ENCODE results near the gene SH3BGRL3. TPM values are rescaled to one million over a fixed set of nuclear protein-coding genes. Genes with fewer than 3 reads are reported as not detected.

Gene SH3BGRL3
- total RNA-seq, 1 donor from 2014 or later, result 100 TPM

DNA sequence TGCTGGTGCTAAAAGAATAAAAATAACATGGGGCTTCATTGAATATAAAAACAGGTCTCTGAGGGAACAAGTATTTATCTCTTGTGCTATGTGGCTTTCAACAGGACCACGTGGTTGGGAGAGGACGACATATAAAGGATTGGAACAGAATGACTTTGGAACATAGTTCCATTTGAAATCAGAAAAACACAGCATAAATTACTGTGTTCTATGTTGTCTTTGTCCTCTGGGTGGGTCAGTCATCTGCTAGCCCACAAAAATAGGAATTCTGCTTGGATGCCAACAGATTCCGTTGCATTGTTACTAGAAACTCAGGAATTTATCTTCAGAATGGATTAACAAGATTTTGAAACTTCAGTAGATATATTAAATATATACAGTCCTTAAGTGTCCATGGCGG, 40.0 kb upstream of the SH3BGRL3 start:
- H3K36me3 Mint-ChIP-seq (ENCODE audit: low read depth), result peaks cover 7% of the 10 kb centered on the region

DNA sequence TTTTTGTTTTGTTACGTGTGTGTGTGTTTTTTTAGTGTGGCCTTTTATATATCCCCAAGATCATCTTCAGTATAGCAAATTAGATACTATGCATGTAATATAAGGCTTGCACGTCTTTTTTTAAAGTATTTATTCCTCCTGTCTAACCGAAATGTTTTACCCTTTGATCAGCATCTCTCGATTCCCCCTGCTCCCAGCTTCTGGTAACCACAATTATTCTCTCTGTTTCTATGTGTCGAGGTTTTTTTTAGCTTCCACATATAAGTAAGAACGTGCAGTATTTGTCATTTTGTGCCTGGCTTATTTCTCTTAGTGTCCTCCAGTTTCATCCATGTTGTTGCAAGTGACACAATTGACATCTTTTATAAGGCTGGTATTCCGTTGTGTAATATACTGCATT, 27.2 kb upstream of the SH3BGRL3 start:
- Mint-ChIP-seq H3K27ac (ENCODE audit: unreplicated experiment) (no peak overlapping the region), H3K36me3 (ENCODE audit: low read depth) (peaks cover 16% of the 10 kb centered on the region), H3K9me3 (peaks cover 2% of the 10 kb centered on the region), H3K4me3 (no peak overlapping the region), H3K27me3 (ENCODE audit: low read depth) (no peaks in the 10 kb centered on the region), H3K4me1 (no peaks in the 10 kb centered on the region)
- no peak for DNase-seq (ENCODE audit: low read depth, low spot score)
- no peak for TF ChIP-seq CTCF (conservative IDR thresholded peaks at IDR 0.05)

More for the DNA sequence above, 40.0 kb upstream of the SH3BGRL3 start:
- Mint-ChIP-seq H3K27ac (ENCODE audit: unreplicated experiment) (peak overlapping the region; percentile 47), H3K9me3 (peaks cover 5% of the 10 kb centered on the region), H3K27me3 (ENCODE audit: low read depth) (no peaks in the 10 kb centered on the region), H3K4me3 (no peak overlapping the region), H3K4me1 (peaks cover 33% of the 10 kb centered on the region)
- TF ChIP-seq CTCF (conservative IDR thresholded peaks at IDR 0.05), result no peak
- no peak for DNase-seq (ENCODE audit: low read depth, low spot score)

- H3K27ac Mint-ChIP-seq (ENCODE audit: unreplicated experiment), result no peak overlapping the region
- H3K36me3 Mint-ChIP-seq (ENCODE audit: low read depth), result peaks cover 26% of the 10 kb centered on the region
- TF ChIP-seq CTCF (conservative IDR thresholded peaks at IDR 0.05), result no peak
- DNase-seq (ENCODE audit: low read depth, low spot score), result no peak
- no peak overlapping the region for H3K4me3 Mint-ChIP-seq
- H3K4me1 Mint-ChIP-seq, result no peaks in the 10 kb centered on the region
- H3K9me3 Mint-ChIP-seq, result peaks cover 2% of the 10 kb centered on the region
- H3K27me3 Mint-ChIP-seq (ENCODE audit: low read depth), result no peaks in the 10 kb centered on the region
These were observed 25.5 kb upstream of the SH3BGRL3 start for GRCh38 chr1:26254404-26254803.

DNA sequence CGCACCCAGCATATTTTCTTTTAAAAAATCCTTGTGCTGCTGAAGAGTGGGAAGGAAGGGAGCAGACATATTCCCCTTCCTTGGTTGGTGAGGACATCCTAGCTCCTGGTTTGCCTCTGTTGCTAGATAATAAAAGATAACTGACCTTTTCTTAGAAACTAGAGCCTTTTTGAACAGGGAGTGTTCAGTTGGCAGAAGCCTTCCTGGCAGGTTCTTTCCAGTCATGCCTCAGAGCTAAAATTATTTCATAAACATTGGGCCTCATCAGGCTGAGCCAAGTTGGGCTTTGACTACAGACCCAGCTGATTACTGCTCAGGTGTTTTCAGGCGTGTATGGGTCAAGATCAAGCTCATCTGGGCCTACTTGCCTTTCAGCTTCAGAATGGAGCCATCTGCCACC, 22.7 kb upstream of the SH3BGRL3 start:
- H3K36me3 Mint-ChIP-seq (ENCODE audit: low read depth), result peaks cover 28% of the 10 kb centered on the region
- DNase-seq (ENCODE audit: low read depth, low spot score), result no peak

DNA sequence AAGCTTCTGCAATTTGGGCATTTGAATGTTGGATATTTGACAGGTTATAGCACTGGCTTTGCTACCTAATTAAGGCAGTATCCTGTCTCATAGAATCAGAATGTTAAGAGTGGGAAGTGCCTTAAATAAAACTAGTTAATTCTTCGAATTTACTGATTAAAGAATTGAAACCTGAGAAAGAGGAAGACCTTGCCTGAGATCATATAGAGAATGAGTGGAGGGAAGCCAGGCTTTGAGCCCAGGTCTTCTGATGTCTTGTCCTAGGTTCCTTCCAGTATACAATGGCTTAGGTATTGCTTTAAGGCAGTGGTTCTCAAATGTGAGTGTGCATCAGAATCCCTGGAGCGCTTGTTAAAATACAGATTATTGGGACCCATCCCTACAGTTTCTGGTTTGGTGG, 20.9 kb upstream of the SH3BGRL3 start:
- H3K9me3 Mint-ChIP-seq, result no peaks in the 10 kb centered on the region
- no peak for TF ChIP-seq CTCF (conservative IDR thresholded peaks at IDR 0.05)
- H3K27me3 Mint-ChIP-seq (ENCODE audit: low read depth), result no peaks in the 10 kb centered on the region
- DNase-seq (ENCODE audit: low read depth, low spot score), result no peak
- no peak overlapping the region for H3K4me3 Mint-ChIP-seq
- no peaks in the 10 kb centered on the region for H3K4me1 Mint-ChIP-seq
- peaks cover 30% of the 10 kb centered on the region for H3K36me3 Mint-ChIP-seq (ENCODE audit: low read depth)
- H3K27ac Mint-ChIP-seq (ENCODE audit: unreplicated experiment), result no peak overlapping the region

More for the DNA sequence above, 22.7 kb upstream of the SH3BGRL3 start:
- Mint-ChIP-seq H3K27ac (ENCODE audit: unreplicated experiment) (no peak overlapping the region), H3K4me1 (no peaks in the 10 kb centered on the region), H3K27me3 (ENCODE audit: low read depth) (no peaks in the 10 kb centered on the region), H3K9me3 (no peaks in the 10 kb centered on the region), H3K4me3 (no peak overlapping the region)
- TF ChIP-seq CTCF (conservative IDR thresholded peaks at IDR 0.05), result no peak

- no peaks in the 10 kb centered on the region for H3K9me3 Mint-ChIP-seq
- H3K4me3 Mint-ChIP-seq, result no peak overlapping the region
- no peaks in the 10 kb centered on the region for H3K27me3 Mint-ChIP-seq (ENCODE audit: low read depth)
- no peak for TF ChIP-seq CTCF (conservative IDR thresholded peaks at IDR 0.05)
- H3K36me3 Mint-ChIP-seq (ENCODE audit: low read depth), result peaks cover 32% of the 10 kb centered on the region
- no peak for DNase-seq (ENCODE audit: low read depth, low spot score)
- no peak overlapping the region for H3K27ac Mint-ChIP-seq (ENCODE audit: unreplicated experiment)
- H3K4me1 Mint-ChIP-seq, result no peaks in the 10 kb centered on the region
These were observed 20.3 kb upstream of the SH3BGRL3 start for GRCh38 chr1:26259578-26259977.

Data from neural crest cell (in vitro differentiated cells).